Choroid plexus epithelial cell (primary cell): Measurements from ENCODE around the gene RAD18.

ENCODE experiments used
- DNase-seq: peaks from one replicate; pipeline ENCODE4 v3.0.0-alpha.2; 2010; ENCODE audit warnings: low read depth
- H3K4me3 ChIP-seq: 2 replicates; pipeline ENCODE4 v1.5.1; 2011; ENCODE audit warnings: low read depth, mild to moderate bottlenecking, control low read depth, low read length, moderate library complexity
- CTCF ChIP-seq: conservative IDR thresholded peaks from 2 replicates; pipeline ENCODE4 v1.5.1; 2011; ENCODE audit warnings: low read depth, mild to moderate bottlenecking, control low read depth, inconsistent platforms, low read length, moderate library complexity

RAD18 gene

DNA sequence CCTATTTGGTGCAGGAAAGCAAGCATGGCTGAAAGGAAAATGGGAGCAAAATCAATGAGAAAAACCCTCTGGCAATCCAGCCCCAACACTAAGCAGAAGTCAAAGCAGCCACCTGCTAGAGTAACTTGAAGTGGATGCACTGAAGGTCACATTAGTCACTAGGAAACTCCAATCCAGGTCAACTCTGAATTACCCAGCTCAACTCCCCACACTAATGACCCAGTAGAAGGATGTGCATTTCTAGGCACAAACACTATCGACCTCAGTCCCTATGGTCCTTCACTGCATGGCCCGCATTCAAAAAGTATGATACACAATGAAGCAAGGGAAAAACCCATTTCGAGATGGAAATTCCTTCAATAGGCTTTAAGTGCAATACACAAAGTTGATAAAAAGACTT, 80.6 kb downstream of the RAD18 start:
- TF ChIP-seq CTCF, result no peak
- H3K4me3 ChIP-seq, result no peak overlapping the region
- DNase-seq, result no peak

- DNase-seq, result peak; percentile 56
- no peak for TF ChIP-seq CTCF
- H3K4me3 ChIP-seq, result no peak overlapping the region
Measured at GRCh38 chr3:8882171-8882593, 81.1 kb downstream of the RAD18 start.

DNA sequence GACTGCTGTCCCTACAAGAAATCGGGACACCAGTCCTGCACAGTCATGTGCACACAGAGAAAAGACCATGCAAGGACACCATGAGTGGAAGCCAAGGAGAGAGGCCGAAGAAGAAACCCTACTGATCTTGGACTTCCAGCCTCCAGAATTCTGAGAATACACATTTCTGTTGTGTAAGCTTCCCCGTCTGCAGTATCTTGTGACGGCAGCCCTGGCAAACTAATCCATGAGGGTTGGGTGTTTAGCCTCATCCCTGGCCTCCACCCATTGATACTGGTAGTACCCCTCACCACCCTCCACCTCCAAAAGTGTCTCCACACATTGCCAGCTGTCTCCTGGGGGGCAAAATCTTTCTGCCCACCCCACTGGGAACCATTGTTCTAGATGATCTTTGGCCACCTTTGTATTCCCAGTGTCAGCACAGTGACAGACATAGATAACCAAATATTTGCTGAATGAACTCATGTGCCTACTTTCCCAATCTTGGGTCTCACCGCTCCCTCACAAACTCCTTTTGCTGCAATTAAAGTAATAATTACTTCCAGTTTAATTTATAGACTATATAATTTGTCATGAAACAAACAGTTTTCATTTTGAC, 83.8 kb downstream of the RAD18 start:
- H3K4me3 ChIP-seq, result no peak overlapping the region
- no peak for DNase-seq
- no peak for TF ChIP-seq CTCF

GRCh38 chr3:8875836-8876235, 87.4 kb downstream of the RAD18 start:
- no peak for TF ChIP-seq CTCF
- H3K4me3 ChIP-seq, result no peak overlapping the region
- no peak for DNase-seq

- DNase-seq, result no peak
- TF ChIP-seq CTCF, result no peak
- no peak overlapping the region for H3K4me3 ChIP-seq
Measured at GRCh38 chr3:8873740-8874139, 89.5 kb downstream of the RAD18 start.

GRCh38 chr3:8872261-8872660, 91.0 kb downstream of the RAD18 start:
- no peak for DNase-seq
- H3K4me3 ChIP-seq, result no peak overlapping the region
- no peak for TF ChIP-seq CTCF

DNA sequence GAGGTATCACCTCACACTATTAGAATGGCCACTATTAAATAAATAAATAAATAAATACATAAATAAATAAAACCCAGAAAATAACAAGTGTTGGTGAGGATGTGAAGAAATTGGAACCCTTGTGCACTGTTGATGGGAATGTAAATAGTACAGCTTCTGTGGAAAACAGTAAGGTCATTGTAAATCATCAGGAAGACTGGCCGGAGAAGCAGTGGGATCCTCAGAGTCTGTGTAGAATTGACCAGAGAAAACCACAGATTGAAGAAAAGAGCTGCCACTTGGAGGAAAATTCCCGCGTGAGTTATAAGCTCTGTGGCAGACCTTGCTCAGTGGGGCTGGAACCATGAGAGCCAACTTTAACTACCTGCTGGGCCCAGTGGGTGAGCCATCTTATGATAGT, 92.0 kb downstream of the RAD18 start:
- H3K4me3 ChIP-seq, result no peak overlapping the region
- TF ChIP-seq CTCF, result no peak
- DNase-seq, result no peak
